Endothelial cell of umbilical vein (primary cell): ENCODE data around the gene PTBP3. TPM values are rescaled to one million over a fixed set of nuclear protein-coding genes. Genes with fewer than 3 reads are reported as not detected.

Source experiments
- BruUV-seq: library from RNA; stranded (reverse); fragments of 400-500 nt; replicated peaks from 2 replicates; lab custom pipeline; 2021; lab: Mats Ljungman, UMichigan
- CTCF ChIA-PET: fragments of 300-600, 350-600 bp; sonication (Branson Sonifier 250); formaldehyde crosslinking; loops from one replicate; lab custom pipeline; 2021; ENCODE audit warnings: antibody characterized with exemption, inconsistent platforms; lab: Charles Lee
- POLR2A ChIA-PET: fragments of 300-600, 350-600 bp; sonication (Branson Sonifier 250); formaldehyde crosslinking; loops from one replicate; lab custom pipeline; 2021; ENCODE audit warnings: antibody characterized with exemption, inconsistent platforms; lab: Charles Lee
- DNase-seq: peaks from one replicate; pipeline ENCODE4 v3.0.0-alpha.2; 2011; ENCODE audit warnings: low read depth, low spot score
- FAIRE-seq: peaks from 2 replicates; lab custom pipeline; 2011; peaks lifted over from hg19 to GRCh38; lab: Jason Lieb, UNC
- H2AFZ ChIP-seq: 2 replicates; pipeline ENCODE4 v1.6.0; 2012; ENCODE audit warnings: low read depth, low read length, control low read depth, inconsistent platforms
- H3K27ac ChIP-seq: 2 replicates; pipeline ENCODE4 v1.5.1; 2011; ENCODE audit warnings: low read depth, mild to moderate bottlenecking, control low read depth, low read length, moderate library complexity; ENCODE audit not compliant: insufficient read depth
- H3K27me3 ChIP-seq, 2 experiments: 2 replicates each; pipeline versions ENCODE4 v1.6.0 to v1.6.1; 2011; ENCODE audit warnings: low read length in 2 of 2, mixed read lengths in 1 of 2; ENCODE audit not compliant: control insufficient read depth in 2 of 2, insufficient read depth in 2 of 2
- H3K36me3 ChIP-seq, 2 experiments: 2 replicates in 1 of 2; 3 replicates in 1 of 2; pipeline ENCODE4 v1.5.1; 2011; ENCODE audit warnings: low read length in 2 of 2, mild to moderate bottlenecking in 1 of 2, moderate library complexity in 1 of 2; ENCODE audit not compliant: control insufficient read depth in 2 of 2, insufficient read depth in 2 of 2; ENCODE audit errors: extremely low read depth in 1 of 2
- H3K4me1 ChIP-seq: 3 replicates; pipeline ENCODE4 v1.5.1; 2011; ENCODE audit warnings: mild to moderate bottlenecking, low read length; ENCODE audit not compliant: control insufficient read depth, insufficient read depth; ENCODE audit errors: extremely low read depth
- H3K4me2 ChIP-seq: 2 replicates; pipeline ENCODE4 v1.6.1; 2011; ENCODE audit warnings: low read length, control low read depth, mixed read lengths; ENCODE audit not compliant: insufficient read depth
- H3K4me3 ChIP-seq, 3 experiments: fragments of 200-600 bp in 1 of 3; sonication (generic), shearing (Covaris generic) in 1 of 3; replicated peaks in 1 of 3; 2 replicates each; pipeline ENCODE4 v1.5.1; 2011 to 2016; ENCODE audit warnings: control low read depth in 3 of 3, low read length in 3 of 3, mild to moderate bottlenecking in 2 of 3, inconsistent platforms in 1 of 3, low read depth in 1 of 3, moderate library complexity in 1 of 3; ENCODE audit not compliant: insufficient read depth in 1 of 3
- H3K79me2 ChIP-seq: 2 replicates; pipeline ENCODE4 v1.6.0; 2012; ENCODE audit warnings: low read length, inconsistent platforms; ENCODE audit not compliant: control insufficient read depth, insufficient read depth
- H3K9ac ChIP-seq: replicated peaks from 2 replicates; pipeline ENCODE3; 2011; ENCODE audit warnings: low read length, control low read depth; ENCODE audit not compliant: insufficient read depth; ENCODE audit errors: extremely low read depth
- H3K9me1 ChIP-seq: replicated peaks from 3 replicates; pipeline ENCODE4 v1.6.0; 2011; ENCODE audit warnings: mild to moderate bottlenecking, low read length; ENCODE audit not compliant: control insufficient read depth, insufficient read depth; ENCODE audit errors: extremely low read depth
- H3K9me3 ChIP-seq: replicated peaks from 2 replicates; pipeline ENCODE4 v1.5.1; 2012; ENCODE audit warnings: low read length, inconsistent platforms; ENCODE audit not compliant: control insufficient read depth, insufficient read depth
- H4K20me1 ChIP-seq: replicated peaks from 2 replicates; pipeline ENCODE3; 2011; ENCODE audit warnings: mild to moderate bottlenecking, low read length; ENCODE audit not compliant: control insufficient read depth, insufficient read depth; ENCODE audit errors: extremely low read depth
- EZH2 ChIP-seq: IDR thresholded peaks from 2 replicates; pipeline ENCODE4 v1.6.1; 2012; ENCODE audit warnings: borderline replicate concordance, low read depth, mild to moderate bottlenecking, moderate library complexity, low read length, inconsistent platforms; ENCODE audit not compliant: severe bottlenecking
- FOS ChIP-seq: IDR thresholded peaks from 2 replicates; pipeline ENCODE4 v1.6.1; 2011; ENCODE audit warnings: mild to moderate bottlenecking, low read length, moderate library complexity, borderline replicate concordance; ENCODE audit not compliant: insufficient read depth
- GATA2 ChIP-seq: IDR thresholded peaks from 2 replicates; pipeline ENCODE4 v1.7.0; 2011; ENCODE audit warnings: low read depth, mild to moderate bottlenecking, moderate library complexity, mixed read lengths, low read length; ENCODE audit not compliant: insufficient read length, insufficient read depth
- JUN ChIP-seq: IDR thresholded peaks from 2 replicates; pipeline ENCODE4 v1.6.1; 2011; ENCODE audit warnings: borderline replicate concordance, low read depth; ENCODE audit not compliant: insufficient read length, insufficient read depth
- MYC ChIP-seq: IDR thresholded peaks from one replicate; pipeline ENCODE4 v1.6.1; 2011; ENCODE audit warnings: mild to moderate bottlenecking, low read depth, low read length
- POLR2A ChIP-seq: IDR thresholded peaks from 2 replicates; pipeline ENCODE4 v1.6.1; 2012; ENCODE audit warnings: low read depth, mild to moderate bottlenecking, control low read depth, low read length
- POLR2AphosphoS5 ChIP-seq: IDR thresholded peaks from 2 replicates; pipeline ENCODE4 v1.6.1; 2012; ENCODE audit warnings: low read depth, mild to moderate bottlenecking, control low read depth, low read length, moderate library complexity; ENCODE audit not compliant: insufficient read depth
- dilution Hi-C: fragments of 300-500 bp; cut with MboI; formaldehyde crosslinking; loops from one replicate; pipeline ENCODE4 v1.15.0; 2019; ENCODE audit warnings: low sequenced_read_pairs; ENCODE audit not compliant: extremely low pct_ligation_motif_present
- intact Hi-C: fragments of 100-400 bp; cut with micrococcal nuclease; formaldehyde crosslinking; loops from one replicate; pipeline ENCODE4 v1.10.0; 2022
- polyA plus RNA-seq, 4 experiments: library from polyadenylated mRNA; depleted of rRNA in 3 of 4; stranded (reverse) in 3 of 4; unstranded in 1 of 4; fragments of >200 nt; gene quantifications; 2 replicates each; pipeline versions ENCODE4 v1.2.1 to v1.2.3, GENCODE V29; 2011 to 2012; ENCODE audit warnings: missing spikeins in 1 of 4
- total RNA-seq: library from RNA; stranded (reverse); gene quantifications from 2 replicates; pipeline ENCODE4 v1.2.3, GENCODE V29; 2021
- TF ChIP-seq, protein P1 (sequence below): IDR thresholded peaks from 2 replicates; pipeline ENCODE4 v1.6.1; 2011; ENCODE audit not compliant: insufficient read depth, insufficient read length
- TF ChIP-seq, protein P2 (sequence below), 2 donors: IDR thresholded peaks; 1 replicate in 1 of 2; 2 replicates in 1 of 2; pipeline ENCODE4 v1.5.1; 2011; ENCODE audit warnings: low read length in 2 of 2, mild to moderate bottlenecking in 2 of 2, moderate library complexity in 2 of 2, control low read depth in 1 of 2, inconsistent platforms in 1 of 2, low read depth in 1 of 2; ENCODE audit not compliant: insufficient read depth in 1 of 2; ENCODE audit errors: extremely low read depth in 1 of 2

Gene PTBP3
- total and polyA plus RNA-seq, 2 donors (not counting 3 experiments of a cell fraction or from before 2014, with no cell fraction given): 42.4 to 75.0 TPM

DNA sequence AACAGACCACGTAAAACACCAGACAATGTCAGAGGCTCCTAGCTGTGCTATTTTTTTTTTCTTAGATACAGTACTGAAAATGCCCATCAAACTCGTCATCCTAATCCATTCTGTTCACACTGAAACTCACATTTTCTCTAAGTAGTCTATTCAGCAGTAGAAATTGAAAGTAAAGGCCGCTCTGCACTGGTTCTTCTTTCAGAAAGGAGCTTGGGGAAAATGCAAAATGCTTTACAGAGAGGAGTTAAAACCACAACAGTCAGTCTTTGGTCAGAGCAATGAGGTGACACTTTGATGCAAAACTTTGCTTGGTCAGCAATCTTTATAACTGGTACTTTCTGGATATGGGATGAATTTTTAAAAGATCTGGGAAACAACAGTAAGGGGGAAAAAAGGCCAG, 114.5 kb downstream of the PTBP3 start:
- H3K4me1 ChIP-seq: no peaks in the 10 kb centered on the region
- no peak for DNase-seq
- H3K9me3 ChIP-seq: no peaks in the 10 kb centered on the region
- intact Hi-C loops (no loop called here), dilution Hi-C loops (no loop called here)
- no peak overlapping the region for H3K27ac ChIP-seq
- H3K79me2 ChIP-seq: no peaks in the 10 kb centered on the region
- no peak overlapping the region for H3K9ac ChIP-seq
- TF ChIP-seq JUN: no peak
- no peak for TF ChIP-seq GATA2
- TF ChIP-seq MYC: no peak
- TF ChIP-seq POLR2A: no peak
- TF ChIP-seq EZH2: no peak
- no peak for TF ChIP-seq POLR2AphosphoS5
- no peak for TF ChIP-seq FOS
- no peaks in the 10 kb centered on the region for H3K27me3 ChIP-seq
- no peak overlapping the region for H3K4me2 ChIP-seq
- no peak overlapping the region for H3K4me3 ChIP-seq
- no peak overlapping the region for H2AFZ ChIP-seq
- H3K9me1 ChIP-seq: no peaks in the 10 kb centered on the region
- BruUV-seq: no TSS peak
- H4K20me1 ChIP-seq: no peaks in the 10 kb centered on the region
- no peak for FAIRE-seq
- ChIA-PET CTCF (interaction anchor here (1.1 to 1.5 kb wide), 3 partner anchors 18 to 121 kb away, joined by 3 read pairs; no protein-coding TSS in a partner anchor), POLR2A (no interaction called here)
- peaks cover 0 to 3% of the 10 kb centered on the region in 2 experiments for H3K36me3 ChIP-seq

DNA sequence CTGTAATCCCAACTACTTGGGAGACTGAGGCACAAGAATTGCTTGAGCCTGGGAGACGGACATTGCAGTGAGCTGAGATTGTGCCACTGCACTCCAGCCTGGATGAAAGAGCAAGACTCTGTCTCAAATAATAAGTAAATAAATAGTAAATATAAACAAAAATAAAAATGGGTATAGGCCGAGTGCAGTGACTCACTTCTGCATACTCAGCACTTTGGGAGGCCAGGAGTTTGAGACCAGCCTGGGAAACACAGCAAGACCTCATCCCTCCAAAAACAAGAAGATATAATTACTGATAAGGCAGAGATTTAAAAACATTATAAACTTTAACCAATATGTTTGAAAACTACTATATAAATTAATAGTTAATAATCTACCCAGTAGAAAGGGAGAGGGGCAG, 120.5 kb downstream of the PTBP3 start:
- POLR2A ChIA-PET: no interaction called here

More for the DNA sequence above, 120.5 kb downstream of the PTBP3 start:
- CTCF ChIA-PET: interaction anchor here (2.2 kb wide), 1 partner anchor 13 kb away, joined by 10 read pairs; no protein-coding TSS in a partner anchor
- H3K9ac ChIP-seq: no peak overlapping the region
- H3K4me3 ChIP-seq: no peak overlapping the region
- no peaks in the 10 kb centered on the region for H3K27me3 ChIP-seq
- no peaks in the 10 kb centered on the region for H3K4me1 ChIP-seq
- no peak overlapping the region for H3K27ac ChIP-seq
- H3K9me1 ChIP-seq: no peaks in the 10 kb centered on the region
- dilution Hi-C loops: no loop called here
- H3K9me3 ChIP-seq: no peaks in the 10 kb centered on the region
- H3K4me2 ChIP-seq: no peak overlapping the region
- DNase-seq: no peak
- no peaks in the 10 kb centered on the region for H3K79me2 ChIP-seq
- TF ChIP-seq POLR2AphosphoS5 (no peak), JUN (no peak), POLR2A (no peak), GATA2 (no peak), FOS (no peak), EZH2 (no peak), MYC (no peak)
- TF ChIP-seq, protein P1, sequence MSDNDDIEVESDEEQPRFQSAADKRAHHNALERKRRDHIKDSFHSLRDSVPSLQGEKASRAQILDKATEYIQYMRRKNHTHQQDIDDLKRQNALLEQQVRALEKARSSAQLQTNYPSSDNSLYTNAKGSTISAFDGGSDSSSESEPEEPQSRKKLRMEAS: no peak
- TF ChIP-seq, protein P2, sequence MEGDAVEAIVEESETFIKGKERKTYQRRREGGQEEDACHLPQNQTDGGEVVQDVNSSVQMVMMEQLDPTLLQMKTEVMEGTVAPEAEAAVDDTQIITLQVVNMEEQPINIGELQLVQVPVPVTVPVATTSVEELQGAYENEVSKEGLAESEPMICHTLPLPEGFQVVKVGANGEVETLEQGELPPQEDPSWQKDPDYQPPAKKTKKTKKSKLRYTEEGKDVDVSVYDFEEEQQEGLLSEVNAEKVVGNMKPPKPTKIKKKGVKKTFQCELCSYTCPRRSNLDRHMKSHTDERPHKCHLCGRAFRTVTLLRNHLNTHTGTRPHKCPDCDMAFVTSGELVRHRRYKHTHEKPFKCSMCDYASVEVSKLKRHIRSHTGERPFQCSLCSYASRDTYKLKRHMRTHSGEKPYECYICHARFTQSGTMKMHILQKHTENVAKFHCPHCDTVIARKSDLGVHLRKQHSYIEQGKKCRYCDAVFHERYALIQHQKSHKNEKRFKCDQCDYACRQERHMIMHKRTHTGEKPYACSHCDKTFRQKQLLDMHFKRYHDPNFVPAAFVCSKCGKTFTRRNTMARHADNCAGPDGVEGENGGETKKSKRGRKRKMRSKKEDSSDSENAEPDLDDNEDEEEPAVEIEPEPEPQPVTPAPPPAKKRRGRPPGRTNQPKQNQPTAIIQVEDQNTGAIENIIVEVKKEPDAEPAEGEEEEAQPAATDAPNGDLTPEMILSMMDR (IDR thresholded peaks at IDR 0.05; ENCODE audit: extremely low read depth in 1 of 2, insufficient read depth in 1 of 2, low read depth in 1 of 2, low read length in 2 of 2): no peak
- BruUV-seq: no TSS peak
- H2AFZ ChIP-seq: no peak overlapping the region
- no peak for FAIRE-seq
- peaks cover 0 to 2% of the 10 kb centered on the region in 2 experiments for H3K36me3 ChIP-seq
- intact Hi-C loops: no loop called here
- H4K20me1 ChIP-seq: no peaks in the 10 kb centered on the region
